Measurements from ENCODE around the gene PDE4D.

- TF ChIP-seq CTCF (IDR thresholded peaks at IDR 0.05) (no peak), POLR2A (IDR thresholded peaks at IDR 0.05) (no peak), POLR2AphosphoS5 (IDR thresholded peaks at IDR 0.05) (no peak), EP300 (IDR thresholded peaks at IDR 0.05) (no peak)
Measured at GRCh38 chr5:59591162-59591561, 302.4 kb downstream of the PDE4D start.
